GM23338 (cell line): ENCODE data around the gene TUBA4B. TPM values are rescaled to one million over a fixed set of nuclear protein-coding genes. Genes with fewer than 3 reads are reported as not detected.

ENCODE experiments used
- ATAC-seq: fragments of 200-7000 bp; cut with Tn5 transposase; 3 replicates; pipeline ENCODE4 v1.9.1; 2020
- DNase-seq: peaks from one replicate; pipeline ENCODE4 v3.0.0-alpha.2; 2015; ENCODE audit warnings: low spot score
- H2AFZ ChIP-seq: fragments of 200-600 bp; sonication (generic); 2 replicates; pipeline ENCODE4 v1.8.0; 2016; ENCODE audit warnings: antibody characterized with exemption, mild to moderate bottlenecking, moderate library complexity
- H3F3A ChIP-seq: fragments of 200-600 bp; sonication (generic); replicated peaks from 2 replicates; pipeline ENCODE4 v1.8.0; 2017; ENCODE audit warnings: antibody characterized with exemption, mixed run types, low read depth
- H3K27ac ChIP-seq: fragments of 200-600 bp; sonication (generic); 2 replicates; pipeline ENCODE4 v1.6.1; 2016; ENCODE audit warnings: low read depth
- H3K27me3 ChIP-seq: fragments of 200-600 bp; sonication (generic); 2 replicates; pipeline ENCODE4 v1.8.0; 2016; ENCODE audit warnings: mild to moderate bottlenecking, mixed run types, moderate library complexity; ENCODE audit not compliant: insufficient read depth
- H3K36me3 ChIP-seq: fragments of 200-600 bp; sonication (generic); 2 replicates; pipeline ENCODE4 v1.8.0; 2016; ENCODE audit warnings: mild to moderate bottlenecking; ENCODE audit not compliant: insufficient read depth
- H3K4me1 ChIP-seq: fragments of 200-600 bp; sonication (generic); 2 replicates; pipeline ENCODE4 v1.8.0; 2016; ENCODE audit warnings: mild to moderate bottlenecking, moderate library complexity; ENCODE audit not compliant: insufficient read depth
- H3K4me2 ChIP-seq: fragments of 200-600 bp; sonication (generic); 2 replicates; pipeline ENCODE4 v1.7.1; 2017; ENCODE audit warnings: mixed run types
- H3K4me3 ChIP-seq: fragments of 200-600 bp; sonication (generic); 2 replicates; pipeline ENCODE4 v1.6.1; 2016; ENCODE audit warnings: mixed run types
- H3K79me2 ChIP-seq: fragments of 200-600 bp; sonication (generic); replicated peaks from 2 replicates; pipeline ENCODE4 v1.8.0; 2017; ENCODE audit warnings: mild to moderate bottlenecking; ENCODE audit not compliant: insufficient read depth
- H3K9me2 ChIP-seq: fragments of 200-600 bp; sonication (generic); 2 replicates; pipeline ENCODE4 v1.8.0; 2017; ENCODE audit not compliant: insufficient read depth
- H4K20me1 ChIP-seq: fragments of 200-600 bp; sonication (generic); replicated peaks from 2 replicates; pipeline ENCODE4 v1.8.0; 2017; ENCODE audit warnings: mild to moderate bottlenecking; ENCODE audit not compliant: insufficient read depth
- H3K27ac Mint-ChIP-seq: 2 replicates; pipeline ENCODE4 v1.8.0; 2020; ENCODE audit warnings: inconsistent platforms, mild to moderate bottlenecking, moderate library complexity, mixed read lengths
- H3K27me3 Mint-ChIP-seq: 3 replicates; pipeline ENCODE4 v1.8.0; 2022; ENCODE audit warnings: low read depth, mild to moderate bottlenecking, moderate library complexity, mixed read lengths, inconsistent platforms; ENCODE audit not compliant: insufficient read depth, poor library complexity
- H3K36me3 Mint-ChIP-seq: 3 replicates; pipeline ENCODE4 v1.8.0; 2021; ENCODE audit warnings: low read depth, mild to moderate bottlenecking, inconsistent platforms, moderate library complexity, mixed read lengths
- H3K4me1 Mint-ChIP-seq: 3 replicates; pipeline ENCODE4 v1.8.0; 2020; ENCODE audit warnings: mild to moderate bottlenecking, inconsistent platforms, mixed read lengths
- H3K4me3 Mint-ChIP-seq: 3 replicates; pipeline ENCODE4 v1.8.0; 2021; ENCODE audit warnings: moderate library complexity, mild to moderate bottlenecking, inconsistent platforms, mixed read lengths
- H3K9me3 Mint-ChIP-seq: 3 replicates; pipeline ENCODE4 v1.8.0; 2020; ENCODE audit warnings: moderate library complexity, mild to moderate bottlenecking, inconsistent platforms, mixed read lengths
- CREB1 ChIP-seq: fragments of 250-450 bp; sonication (Bioruptor Pico); IDR thresholded peaks from 2 replicates; pipeline ENCODE4 v1.5.0; 2020; ENCODE audit warnings: low read depth, mild to moderate bottlenecking, moderate library complexity
- CTCF ChIP-seq, 2 experiments: fragments of 200-600 bp in 1 of 2; sonication (generic) in 1 of 2; conservative IDR thresholded peaks; 2 replicates each; pipeline versions ENCODE4 v1.5.1 to v1.6.1; 2016 to 2017; ENCODE audit warnings: antibody characterized with exemption in 2 of 2, low read depth in 2 of 2, mild to moderate bottlenecking in 2 of 2, moderate library complexity in 1 of 2
- ETS1 ChIP-seq: IDR thresholded peaks from 2 replicates; pipeline ENCODE4 v1.6.1; 2016; ENCODE audit warnings: antibody characterized with exemption
- EZH2 ChIP-seq: fragments of 200-600 bp; sonication (generic); IDR thresholded peaks from one replicate; pipeline ENCODE4 v1.8.0; 2017; ENCODE audit warnings: antibody characterized with exemption, mild to moderate bottlenecking, low read depth; ENCODE audit not compliant: unreplicated experiment
- EZH2phosphoT487 ChIP-seq: fragments of 200-600 bp; sonication (generic); IDR thresholded peaks from one replicate; pipeline ENCODE4 v1.8.1; 2018; ENCODE audit warnings: antibody characterized with exemption; ENCODE audit not compliant: unreplicated experiment
- JUNB ChIP-seq: IDR thresholded peaks from one replicate; pipeline ENCODE4 v1.6.1; 2016; ENCODE audit warnings: antibody characterized with exemption; ENCODE audit not compliant: unreplicated experiment
- NANOG ChIP-seq: IDR thresholded peaks from 2 replicates; pipeline ENCODE4 v1.6.1; 2016; ENCODE audit warnings: antibody characterized with exemption, borderline replicate concordance
- POLR2AphosphoS5 ChIP-seq: IDR thresholded peaks from 2 replicates; pipeline ENCODE4 v1.6.1; 2016; ENCODE audit warnings: antibody characterized with exemption, low read depth
- REST ChIP-seq: IDR thresholded peaks from one replicate; pipeline ENCODE4 v1.6.1; 2018; ENCODE audit warnings: antibody characterized with exemption; ENCODE audit not compliant: unreplicated experiment
- STAT1 ChIP-seq: IDR thresholded peaks from one replicate; pipeline ENCODE4 v1.6.1; 2016; ENCODE audit warnings: antibody characterized with exemption; ENCODE audit not compliant: unreplicated experiment
- ZNF114 ChIP-seq: fragments of 250-450 bp; sonication (Bioruptor Pico); IDR thresholded peaks from 2 replicates; pipeline ENCODE4 v1.5.0; 2020; ENCODE audit warnings: mild to moderate bottlenecking, moderate library complexity
- ZNF331 ChIP-seq: fragments of 250-450 bp; sonication (Bioruptor Pico); IDR thresholded peaks from 2 replicates; pipeline ENCODE4 v1.5.0; 2020; ENCODE audit warnings: low read depth, mild to moderate bottlenecking, moderate library complexity
- ZNF462 ChIP-seq: fragments of 250-450 bp; sonication (Bioruptor Pico); IDR thresholded peaks from 2 replicates; pipeline ENCODE4 v1.5.0; 2020; ENCODE audit warnings: mild to moderate bottlenecking, moderate library complexity
- polyA plus RNA-seq: library from polyadenylated mRNA; unstranded; fragments of >200 nt; fragmentation: Nextera tagmentation; extraction: Ambion mirVana; gene quantifications from 2 replicates; pipeline ENCODE4 v1.2.1, GENCODE V29; 2016
- total RNA-seq: library from RNA; depleted of rRNA; stranded (reverse); fragments of >200 nt; shearing (Covaris generic); gene quantifications from 2 replicates; pipeline ENCODE4 v1.2.3, GENCODE V29; 2014

The TUBA4B gene
- total and polyA plus RNA-seq, 2 experiments from 2014 or later: 0.14 TPM; not detected in 1

GRCh38 chr2:219223831-219224610 is 29.0 kb upstream of the TUBA4B start:
- Mint-ChIP-seq H3K9me3 (no peaks in the 10 kb centered on the region), H3K27ac (no peak overlapping the region), H3K4me1 (peaks cover 13% of the 10 kb centered on the region), H3K4me3 (no peak overlapping the region), H3K36me3 (peaks cover 42% of the 10 kb centered on the region), H3K27me3 (peaks cover 9% of the 10 kb centered on the region)
- Histone ChIP-seq H4K20me1 (no peaks in the 10 kb centered on the region; the same call in 1 of the 2 replicates), H3K36me3 (peaks cover 5% of the 10 kb centered on the region; the same call in 1 of the 2 replicates), H3K4me3 (no peak overlapping the region), H3K9me2 (no peaks in the 10 kb centered on the region), H3K4me1 (peaks cover 11% of the 10 kb centered on the region; the same call in 1 of the 2 replicates), H3K4me2 (no peak overlapping the region), H3K79me2 (peaks cover 4% of the 10 kb centered on the region; the same call in 1 of the 2 replicates), H3F3A (peaks cover 9% of the 10 kb centered on the region; the same call in 1 of the 2 replicates), H3K27ac (no peak overlapping the region), H3K27me3 (no peaks in the 10 kb centered on the region), H2AFZ (no peak overlapping the region)
- no peak for ATAC-seq
- no peak for DNase-seq
- TF ChIP-seq CREB1 (no peak), POLR2AphosphoS5 (no peak), ZNF114 (CRISPR knock-in tag) (no peak), EZH2 (no peak), ZNF331 (CRISPR knock-in tag) (no peak), EZH2phosphoT487 (no peak), REST (no peak), NANOG (no peak), CTCF (conservative IDR thresholded peaks at IDR 0.05; ENCODE audit: low read depth in 2 of 2) (no peak), JUNB (no peak), ETS1 (no peak), STAT1 (no peak), ZNF462 (CRISPR knock-in tag) (no peak)
